GOT3 (cell line): ENCODE measurements around the gene ANO6.

ENCODE experiments used
- DNase-seq: peaks from one replicate; lab custom pipeline; 2025; ENCODE audit warnings: mixed read lengths; lab: John Stamatoyannopoulos, UW

The ANO6 gene

DNA sequence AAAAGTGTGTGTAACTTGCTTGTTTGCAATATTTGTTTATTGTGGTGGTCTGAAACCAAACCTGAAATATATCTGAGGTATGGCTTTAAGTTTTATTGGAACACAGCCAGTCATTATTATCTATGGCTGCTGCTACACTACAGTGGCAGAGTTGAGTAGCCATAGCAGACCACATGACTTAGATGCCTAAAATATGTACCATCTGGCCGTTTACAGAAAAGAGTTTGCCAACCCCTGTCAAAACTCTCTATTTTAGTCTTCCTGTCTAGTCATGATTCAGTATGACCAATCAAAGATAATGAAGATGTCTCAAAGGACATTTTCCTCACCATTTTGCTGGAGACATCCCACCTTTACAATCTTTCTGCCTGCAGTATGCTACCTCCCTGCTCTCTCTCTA, 242.3 kb downstream of the ANO6 start:
- DNase-seq = no peak

DNA sequence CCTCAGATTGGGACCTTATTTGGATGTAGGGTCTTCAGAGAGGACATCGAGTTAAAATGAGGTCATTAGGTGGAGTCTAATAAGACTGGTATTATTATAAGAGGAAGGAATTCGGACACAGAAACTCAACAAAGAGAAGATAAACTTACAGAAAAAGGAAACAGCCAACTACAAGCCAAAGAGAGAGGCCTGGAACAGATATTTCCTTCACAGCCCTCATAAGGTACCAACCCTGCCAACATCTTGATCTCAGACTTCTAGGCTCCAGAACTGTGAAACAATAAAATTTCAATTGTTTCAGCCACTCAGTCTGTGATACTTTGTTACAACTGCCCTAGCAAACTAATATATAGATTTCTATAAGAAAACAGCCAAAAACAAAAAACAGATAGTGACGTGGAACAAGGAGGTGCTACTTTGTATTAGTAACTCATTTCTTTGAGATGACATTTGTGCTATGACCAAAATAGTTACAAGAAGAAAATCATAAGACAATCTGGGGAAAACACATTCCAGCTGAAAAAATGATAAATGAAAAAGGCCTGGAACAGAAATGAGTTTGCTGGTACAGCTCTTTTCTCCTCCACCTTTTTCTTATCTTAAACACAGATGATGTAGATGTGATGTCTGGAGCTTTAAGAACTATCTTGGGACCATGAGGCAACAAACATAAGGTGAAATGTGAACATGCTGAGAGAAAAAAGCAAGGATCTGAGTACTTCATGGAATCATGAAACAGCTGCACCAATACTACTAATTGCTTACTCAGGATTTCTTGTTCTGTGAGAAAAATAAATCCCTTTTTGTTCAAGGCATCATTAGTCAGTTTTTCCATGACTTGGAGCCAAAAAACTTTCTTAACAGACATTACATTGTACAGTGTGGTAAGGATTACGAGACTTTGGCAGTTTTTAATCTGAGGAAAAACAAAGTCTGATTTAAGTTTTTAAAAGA, 243.2 kb downstream of the ANO6 start:
- no peak for DNase-seq

DNA sequence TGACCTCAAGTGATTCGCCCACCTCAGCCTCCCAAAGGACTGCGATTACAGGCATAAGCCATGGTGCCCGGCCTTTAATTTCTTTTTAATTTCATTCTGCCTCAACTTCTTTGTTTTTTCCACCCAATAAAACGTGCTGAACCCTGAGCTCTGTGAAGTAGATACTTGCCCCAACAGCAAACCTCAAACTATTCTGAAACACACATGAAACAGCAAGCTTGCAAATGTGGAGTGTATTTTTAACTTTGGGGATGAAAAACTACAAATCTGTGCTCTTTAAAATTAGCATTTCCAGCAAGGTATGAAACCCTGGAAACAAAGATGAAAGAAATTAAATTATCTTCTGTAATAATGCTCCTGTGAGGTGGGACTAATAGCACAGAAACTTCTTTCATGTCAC, 246.6 kb downstream of the ANO6 start:
- DNase-seq = no peak

DNA sequence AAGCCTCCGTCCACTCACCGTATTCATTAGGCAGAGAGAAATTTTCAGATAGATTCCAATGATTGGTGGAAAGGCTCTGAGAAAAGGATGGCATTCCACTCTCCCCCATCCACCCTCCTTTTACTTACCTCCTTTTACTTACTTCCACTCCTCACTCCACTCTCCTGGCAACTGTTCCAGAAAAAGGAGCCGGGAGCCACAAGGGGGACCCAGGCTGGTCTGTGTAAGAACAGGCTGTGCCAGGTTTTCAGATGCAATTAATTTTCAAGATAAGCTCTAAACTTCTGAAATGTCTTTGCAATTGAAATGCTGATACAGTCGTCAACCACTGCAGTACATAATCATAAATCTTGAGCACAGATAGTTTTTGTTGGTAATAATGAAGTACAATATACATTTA, 248.8 kb downstream of the ANO6 start:
- DNase-seq = no peak

DNA sequence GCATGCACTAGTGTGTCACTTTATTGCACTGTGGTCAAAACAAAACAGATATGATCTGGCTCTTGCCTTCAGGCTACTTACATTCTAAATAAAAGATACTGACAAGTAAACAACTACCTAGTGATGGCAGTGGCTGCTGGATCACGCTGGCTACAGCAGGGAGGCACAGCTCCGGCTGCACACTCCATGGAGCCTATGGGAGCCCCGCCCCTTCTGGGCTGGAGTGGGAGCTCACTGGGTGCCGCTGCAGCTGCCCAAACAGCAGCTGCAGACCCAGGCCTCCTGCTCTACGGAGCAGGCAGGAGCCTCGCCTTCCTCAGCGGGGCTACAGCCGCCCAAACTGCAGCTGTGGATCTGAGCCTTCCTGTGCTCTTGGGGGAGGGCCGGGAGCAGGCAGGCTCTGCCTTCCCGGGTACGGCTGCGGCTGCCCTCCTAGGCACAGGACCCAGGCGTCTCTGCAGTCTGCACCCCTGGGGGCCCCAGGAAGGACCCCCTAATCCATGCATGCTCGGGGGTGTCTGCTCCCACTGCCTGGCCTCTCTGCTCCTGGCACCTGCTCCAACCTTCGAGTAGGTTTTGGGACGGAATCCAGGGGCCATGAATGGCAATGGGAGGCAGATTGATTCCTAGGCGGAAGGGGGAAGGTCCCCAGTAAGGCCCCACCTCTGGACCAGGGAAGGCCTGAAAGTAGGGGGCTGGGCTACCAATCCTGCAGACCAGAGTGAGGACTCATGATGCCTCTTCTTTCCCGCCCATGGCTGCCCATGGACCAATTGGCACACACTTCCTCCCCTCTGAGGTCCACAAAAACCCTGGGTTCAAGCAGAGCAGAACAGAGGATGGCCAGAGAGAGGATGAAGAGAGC, 253.1 kb downstream of the ANO6 start:
- DNase-seq = no peak

DNA sequence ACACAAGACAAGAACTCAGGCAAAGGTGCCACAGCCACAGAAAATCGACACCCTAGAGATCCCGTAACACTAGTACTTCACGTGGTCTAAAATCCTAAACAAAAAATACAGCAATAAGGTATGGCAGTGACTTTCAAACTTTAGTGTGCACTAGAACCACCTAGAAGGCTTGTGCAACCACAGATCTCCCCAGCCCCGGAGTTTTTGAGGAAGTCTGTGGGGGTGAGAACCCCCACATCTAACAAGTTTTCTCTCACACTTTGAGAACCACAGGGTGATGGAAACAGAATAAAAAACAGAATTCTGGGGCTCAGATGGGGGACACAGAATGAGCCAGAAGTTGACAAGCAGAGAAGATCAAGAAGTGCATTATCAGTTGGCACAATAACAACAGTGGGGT, 254.0 kb downstream of the ANO6 start:
- no peak for DNase-seq

DNA sequence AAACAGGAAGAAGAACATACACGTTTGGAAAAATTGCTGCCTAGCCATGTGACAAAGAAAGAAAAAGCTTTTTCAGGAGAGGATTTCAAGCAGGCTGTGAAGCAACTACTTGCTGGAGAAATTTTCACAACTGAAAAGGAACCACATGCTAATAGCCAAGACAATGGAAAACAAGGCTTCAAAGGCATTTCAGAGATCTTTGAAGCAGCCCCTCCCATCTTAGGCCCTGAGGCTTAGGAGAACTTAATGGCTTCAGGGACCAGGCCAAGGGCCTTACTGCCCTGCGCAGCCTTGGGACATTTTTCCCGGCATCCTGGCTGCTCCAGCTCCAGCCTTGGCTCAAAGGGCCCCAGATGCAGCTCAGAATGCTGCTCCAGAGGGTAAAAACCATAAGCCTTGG, 257.7 kb downstream of the ANO6 start:
- no peak for DNase-seq

DNA sequence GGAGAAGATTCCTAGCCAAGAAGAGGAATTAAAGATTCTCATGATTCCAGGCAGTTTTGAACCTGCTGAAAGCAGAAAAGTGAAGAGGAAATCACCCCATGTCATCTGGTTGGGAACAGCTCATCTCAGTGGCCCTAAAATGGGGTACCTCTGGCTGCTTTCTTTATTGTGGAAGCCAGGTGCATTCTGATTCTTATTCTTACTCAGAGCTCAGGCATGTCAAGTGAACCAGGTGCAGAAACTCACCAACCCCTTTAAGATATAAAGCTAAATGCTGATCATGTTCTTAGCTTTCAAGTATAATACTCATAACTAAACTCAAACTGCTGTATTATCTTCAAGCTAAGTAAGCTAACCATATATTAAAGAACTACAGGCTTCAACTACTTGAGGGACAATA, 259.7 kb downstream of the ANO6 start:
- DNase-seq = no peak

DNA sequence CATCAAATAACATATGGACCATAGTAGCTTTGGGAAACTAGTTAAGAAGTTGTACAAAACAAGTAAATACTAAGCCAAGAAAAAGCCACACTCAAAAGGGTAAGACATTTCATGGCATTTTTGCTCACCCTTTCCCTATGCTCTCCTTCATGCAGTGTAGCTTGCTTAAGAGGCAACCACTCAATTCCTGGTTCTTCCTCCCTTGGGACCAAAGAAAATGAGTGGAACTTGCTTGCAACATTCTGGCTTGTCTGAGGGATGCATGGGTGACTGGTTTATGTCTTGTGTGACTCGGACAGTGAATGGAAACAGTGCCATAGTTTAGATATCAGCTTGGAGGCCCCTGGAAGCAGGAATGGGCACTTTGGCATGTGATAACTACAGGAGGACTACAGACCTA, 261.6 kb downstream of the ANO6 start:
- no peak for DNase-seq

DNA sequence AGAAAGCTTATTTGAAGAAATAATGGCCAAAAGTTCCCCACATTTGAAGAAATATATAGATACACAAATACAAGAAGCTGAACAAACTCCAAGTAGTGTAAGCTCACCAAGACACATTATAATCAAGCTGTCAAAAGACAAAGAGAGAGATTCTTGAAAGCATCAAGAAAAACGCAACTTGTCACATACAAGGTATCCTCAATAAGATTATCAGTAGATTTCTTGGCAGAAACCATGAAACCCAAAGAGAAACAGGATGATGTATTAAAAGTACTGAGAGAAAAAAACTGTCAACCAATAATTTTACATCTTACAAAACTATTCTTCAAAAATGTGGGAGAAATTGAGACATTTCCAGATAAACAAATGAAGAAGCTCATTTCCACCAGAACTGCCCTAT, 263.0 kb downstream of the ANO6 start:
- no peak for DNase-seq

DNA sequence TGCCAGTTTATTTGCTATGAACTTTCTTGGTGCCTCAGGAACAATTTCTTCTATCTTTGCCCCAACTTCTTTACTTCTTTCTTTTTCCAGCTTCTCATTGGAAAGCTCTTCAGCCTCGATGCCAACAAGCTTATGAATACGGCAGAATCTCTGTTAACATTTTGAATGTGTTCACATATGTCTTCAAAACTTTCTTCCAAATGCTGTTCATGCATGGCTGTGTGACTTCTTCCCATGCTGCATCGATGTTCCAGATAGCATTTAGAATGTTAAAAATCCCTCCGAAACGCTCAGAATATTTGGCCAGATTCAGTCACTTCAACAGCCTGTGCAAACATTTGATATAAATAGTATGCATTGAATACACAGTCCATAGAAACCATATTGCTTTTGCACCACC, 265.9 kb downstream of the ANO6 start:
- no peak for DNase-seq

DNA sequence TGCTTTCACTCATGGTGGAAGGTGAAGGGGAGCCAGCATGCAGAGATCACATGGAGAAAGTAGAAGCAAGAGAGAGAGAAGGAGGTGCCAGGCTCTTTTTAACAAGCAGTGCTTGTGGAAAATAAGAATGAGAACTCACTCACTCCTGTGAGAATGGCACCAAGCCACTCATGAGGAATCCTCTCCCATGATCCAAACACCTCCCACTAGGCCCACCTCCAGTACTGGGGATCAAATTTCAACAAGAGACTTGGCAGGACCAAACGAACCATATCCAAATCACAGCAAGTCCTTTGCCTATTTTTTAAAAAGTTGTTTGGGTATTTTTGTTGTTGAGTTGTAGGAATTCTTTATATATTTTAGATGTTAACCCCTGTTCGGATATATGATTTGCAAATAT, 267.7 kb downstream of the ANO6 start:
- DNase-seq = no peak
